Nephron (organoid): Measurements from ENCODE around the gene PRR7.

Experiments
- H3K27ac Mint-ChIP-seq, 3 experiments: 2 replicates each; pipeline ENCODE4 v1.8.0; 2020; ENCODE audit warnings: mixed read lengths in 3 of 3, mild to moderate bottlenecking in 2 of 3, moderate library complexity in 1 of 3
- H3K27me3 Mint-ChIP-seq: 2 replicates; pipeline ENCODE4 v1.8.0; 2021; ENCODE audit warnings: low read depth, mild to moderate bottlenecking, moderate library complexity, mixed read lengths
- H3K36me3 Mint-ChIP-seq: 2 replicates; pipeline ENCODE4 v1.8.0; 2020; ENCODE audit warnings: low read depth, mixed read lengths
- H3K4me1 Mint-ChIP-seq: 2 replicates; pipeline ENCODE4 v1.8.0; 2020; ENCODE audit warnings: mixed read lengths
- H3K4me3 Mint-ChIP-seq, 3 experiments: 2 replicates each; pipeline ENCODE4 v1.8.0; 2020; ENCODE audit warnings: mild to moderate bottlenecking in 3 of 3, mixed read lengths in 3 of 3, moderate library complexity in 2 of 3
- H3K9me3 Mint-ChIP-seq: 2 replicates; pipeline ENCODE4 v1.8.0; 2020; ENCODE audit warnings: mixed read lengths
- CTCF ChIP-seq, 3 experiments: fragments of 200-600 bp; sonication (generic); IDR thresholded peaks; one replicate each; pipeline ENCODE4 v1.5.0; 2021; ENCODE audit warnings: antibody characterized with exemption in 3 of 3; ENCODE audit not compliant: unreplicated experiment in 3 of 3

Gene PRR7

GRCh38 chr5:177469750-177470525 is 23.3 kb downstream of the PRR7 start:
- Mint-ChIP-seq H3K27me3 (no peaks in the 10 kb centered on the region), H3K4me3 (peak overlapping the region; percentile 85 to 89 (median 89)), H3K36me3 (peaks cover 56% of the 10 kb centered on the region), H3K4me1 (peaks cover 33% of the 10 kb centered on the region), H3K9me3 (peaks cover 3% of the 10 kb centered on the region), H3K27ac (peak overlapping the region; percentile 79 to 95 (median 87))
- TF ChIP-seq CTCF (IDR thresholded peaks at IDR 0.05; ENCODE audit: unreplicated experiment in 3 of 3): no peak

- Mint-ChIP-seq H3K9me3 (peaks cover under 1% of the 10 kb centered on the region), H3K4me1 (peaks cover 41% of the 10 kb centered on the region)
Measured at GRCh38 chr5:177470759-177471536, 24.3 kb downstream of the PRR7 start.

GRCh38 chr5:177471610-177472356 is 25.2 kb downstream of the PRR7 start:
- Mint-ChIP-seq H3K36me3 (peaks cover 38% of the 10 kb centered on the region), H3K4me1 (peaks cover 47% of the 10 kb centered on the region), H3K27me3 (no peaks in the 10 kb centered on the region), H3K9me3 (no peaks in the 10 kb centered on the region), H3K4me3 (peak overlapping the region; percentile 85 to 89 (median 89)), H3K27ac (peak overlapping the region; percentile 83 to 95 (median 87))
- no peak for TF ChIP-seq CTCF (IDR thresholded peaks at IDR 0.05; ENCODE audit: unreplicated experiment in 3 of 3)

More at GRCh38 chr5:177470759-177471536, 24.3 kb downstream of the PRR7 start:
- Mint-ChIP-seq H3K27me3 (no peaks in the 10 kb centered on the region), H3K36me3 (peaks cover 46% of the 10 kb centered on the region), H3K4me3 (peak overlapping the region; percentile 85 to 89 (median 89)), H3K27ac (peak overlapping the region; percentile 79 to 95 (median 87))
- no peak for TF ChIP-seq CTCF (IDR thresholded peaks at IDR 0.05; ENCODE audit: unreplicated experiment in 3 of 3)

GRCh38 chr5:177472460-177473442 is 26.1 kb downstream of the PRR7 start:
- peaks cover under 1% of the 10 kb centered on the region for H3K27me3 Mint-ChIP-seq
- TF ChIP-seq CTCF (IDR thresholded peaks at IDR 0.05; ENCODE audit: unreplicated experiment in 3 of 3): no peak
- H3K4me3 Mint-ChIP-seq: peak overlapping the region; percentile 85 to 89 (median 89)
- peak overlapping the region; percentile 40 to 87 (median 83) for H3K27ac Mint-ChIP-seq
- H3K9me3 Mint-ChIP-seq: no peaks in the 10 kb centered on the region
- H3K36me3 Mint-ChIP-seq: peaks cover 29% of the 10 kb centered on the region
- peaks cover 50% of the 10 kb centered on the region for H3K4me1 Mint-ChIP-seq

GRCh38 chr5:177473443-177474001 is 26.9 kb downstream of the PRR7 start, which contains the start of gene DBN1:
DBN1 (minus strand) TSS chr5:177473634; CDS start chr5:177473521, 113 bp downstream.
- Mint-ChIP-seq H3K9me3 (no peaks in the 10 kb centered on the region), H3K36me3 (peaks cover 22% of the 10 kb centered on the region), H3K4me3 (peak within 1 kb of the TSS; percentile 90 to 93 (median 92)), H3K27ac (peak within 1 kb of the TSS; percentile 85 to 93 (median 92)), H3K27me3 (peaks cover 3% of the 10 kb centered on the region), H3K4me1 (peaks cover 55% of the 10 kb centered on the region)
- no peak for TF ChIP-seq CTCF (IDR thresholded peaks at IDR 0.05; ENCODE audit: unreplicated experiment in 3 of 3)
